PC-3 (cell line): Measurements from ENCODE around the gene SYP. TPM values are rescaled to one million over a fixed set of nuclear protein-coding genes. Genes with fewer than 3 reads are reported as not detected.

Experiments
- ATAC-seq: fragments of 200-7000 bp; cut with Tn5 transposase; 2 replicates; pipeline ENCODE4 v1.9.1; 2020; ENCODE audit warnings: mild to moderate bottlenecking, moderate library complexity
- BruUV-seq: library from RNA; stranded (reverse); fragments of 400-500 nt; replicated peaks from 2 replicates; lab custom pipeline; 2021; lab: Mats Ljungman, UMichigan
- CTCF ChIA-PET: fragments of 300-600 bp; sonication (Branson Sonifier 250); formaldehyde crosslinking; loops from one replicate; lab custom pipeline; 2022; ENCODE audit warnings: antibody characterized with exemption; lab: Charles Lee
- POLR2A ChIA-PET: fragments of 300-600 bp; sonication (Branson Sonifier 250); formaldehyde crosslinking; loops from one replicate; lab custom pipeline; 2022; ENCODE audit warnings: antibody characterized with exemption; ENCODE audit not compliant: unreplicated experiment; lab: Charles Lee
- DNase-seq: peaks from one replicate; pipeline ENCODE4 v3.0.0-alpha.2; 2015
- H2AFZ ChIP-seq: fragments of 300-600 bp; sonication (generic); 2 replicates; pipeline ENCODE4 v1.6.0; 2016; ENCODE audit warnings: antibody characterized with exemption, low read length
- H3F3A ChIP-seq: fragments of 300-600 bp; sonication (generic); one replicate; pipeline ENCODE4 v1.6.0; 2017; ENCODE audit warnings: antibody characterized with exemption, low read length, control low read depth, mild to moderate bottlenecking; ENCODE audit not compliant: unreplicated experiment
- H3K27ac ChIP-seq: fragments of 300-600 bp; sonication (generic); 2 replicates; pipeline ENCODE4 v1.5.1; 2016; ENCODE audit warnings: mild to moderate bottlenecking, low read length
- H3K27me3 ChIP-seq: fragments of 300-600 bp; sonication (generic); 2 replicates; pipeline ENCODE4 v1.6.1; 2016; ENCODE audit warnings: low read length, mixed read lengths
- H3K36me3 ChIP-seq: fragments of 300-600 bp; sonication (generic); 2 replicates; pipeline ENCODE4 v1.6.1; 2016; ENCODE audit warnings: low read depth, mixed run types, low read length, mixed read lengths
- H3K4me1 ChIP-seq: fragments of 300-600 bp; sonication (generic); 2 replicates; pipeline ENCODE4 v1.5.1; 2016; ENCODE audit warnings: low read length; ENCODE audit not compliant: insufficient read depth
- H3K4me2 ChIP-seq: fragments of 300-600 bp; sonication (generic); 2 replicates; pipeline ENCODE4 v1.6.0; 2016; ENCODE audit warnings: low read length
- H3K4me3 ChIP-seq: fragments of 300-600 bp; sonication (generic); 2 replicates; pipeline ENCODE4 v1.5.1; 2016; ENCODE audit warnings: mild to moderate bottlenecking, low read length, mixed read lengths
- H3K79me2 ChIP-seq: fragments of 300-600 bp; sonication (generic); 2 replicates; pipeline ENCODE4 v1.6.1; 2017; ENCODE audit warnings: low read length, mixed read lengths
- H3K9ac ChIP-seq: fragments of 300-600 bp; sonication (generic); 2 replicates; pipeline ENCODE4 v1.6.0; 2016; ENCODE audit warnings: mild to moderate bottlenecking, low read length
- H3K9me2 ChIP-seq: fragments of 300-600 bp; sonication (generic); replicated peaks from 2 replicates; pipeline ENCODE4 v1.6.1; 2016; ENCODE audit warnings: mixed run types, low read length, mixed read lengths
- H3K9me3 ChIP-seq: fragments of 300-600 bp; sonication (generic); 2 replicates; pipeline ENCODE4 v1.6.1; 2016; ENCODE audit warnings: low read length, mixed read lengths
- H4K20me1 ChIP-seq: fragments of 300-600 bp; sonication (generic); 2 replicates; pipeline ENCODE4 v1.6.1; 2016; ENCODE audit warnings: low read length, mixed read lengths
- EZH2 ChIP-seq: fragments of 300-600 bp; sonication (generic); IDR thresholded peaks from one replicate; pipeline ENCODE4 v1.6.1; 2017; ENCODE audit warnings: antibody characterized with exemption, mild to moderate bottlenecking, low read length; ENCODE audit not compliant: unreplicated experiment
- EZH2phosphoT487 ChIP-seq: fragments of 300-600 bp; sonication (generic); IDR thresholded peaks from 2 replicates; pipeline ENCODE4 v1.6.1; 2018; ENCODE audit warnings: mild to moderate bottlenecking, antibody characterized with exemption, low read length, borderline replicate concordance
- intact Hi-C: fragments of 100-400 bp; cut with micrococcal nuclease; formaldehyde crosslinking; loops from 2 replicates; pipeline ENCODE4 v1.9.0; 2023
- total RNA-seq: library from RNA; depleted of rRNA; stranded (reverse); fragments of >200 nt; gene quantifications from 2 replicates; pipeline ENCODE4 v1.2.3, GENCODE V29; 2014
- TF ChIP-seq, protein P1 (sequence below): fragments of 300-600 bp; sonication (generic); conservative IDR thresholded peaks from 2 replicates; pipeline ENCODE4 v1.5.1; 2017; ENCODE audit warnings: antibody characterized with exemption, low read depth, mild to moderate bottlenecking, low read length

The SYP gene
- total RNA-seq, 1 experiment from 2014 or later, result 0.47 TPM

DNA sequence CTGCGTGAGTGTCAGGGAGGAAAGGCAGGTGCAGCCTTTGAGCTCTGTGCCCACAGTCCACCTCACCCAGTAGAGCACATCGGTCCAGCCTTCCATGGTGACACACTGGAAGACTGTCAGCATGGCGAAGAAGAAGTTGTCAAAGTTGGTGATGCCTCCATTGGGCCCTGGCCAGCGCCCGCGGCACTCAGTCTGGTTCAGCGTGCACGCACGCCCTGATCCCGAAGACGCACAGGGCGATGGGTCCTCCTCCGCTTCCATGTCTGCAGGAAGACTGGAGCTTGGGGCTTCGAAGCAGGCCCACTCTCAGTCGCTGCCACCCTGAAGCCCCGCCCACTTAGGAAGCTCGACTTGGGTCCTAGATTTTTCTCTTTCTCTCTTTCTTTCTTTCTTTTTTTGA lies 28.2 kb upstream of the SYP start:
- TF ChIP-seq EZH2 (no peak), EZH2phosphoT487 (no peak)
- TF ChIP-seq, protein P1, sequence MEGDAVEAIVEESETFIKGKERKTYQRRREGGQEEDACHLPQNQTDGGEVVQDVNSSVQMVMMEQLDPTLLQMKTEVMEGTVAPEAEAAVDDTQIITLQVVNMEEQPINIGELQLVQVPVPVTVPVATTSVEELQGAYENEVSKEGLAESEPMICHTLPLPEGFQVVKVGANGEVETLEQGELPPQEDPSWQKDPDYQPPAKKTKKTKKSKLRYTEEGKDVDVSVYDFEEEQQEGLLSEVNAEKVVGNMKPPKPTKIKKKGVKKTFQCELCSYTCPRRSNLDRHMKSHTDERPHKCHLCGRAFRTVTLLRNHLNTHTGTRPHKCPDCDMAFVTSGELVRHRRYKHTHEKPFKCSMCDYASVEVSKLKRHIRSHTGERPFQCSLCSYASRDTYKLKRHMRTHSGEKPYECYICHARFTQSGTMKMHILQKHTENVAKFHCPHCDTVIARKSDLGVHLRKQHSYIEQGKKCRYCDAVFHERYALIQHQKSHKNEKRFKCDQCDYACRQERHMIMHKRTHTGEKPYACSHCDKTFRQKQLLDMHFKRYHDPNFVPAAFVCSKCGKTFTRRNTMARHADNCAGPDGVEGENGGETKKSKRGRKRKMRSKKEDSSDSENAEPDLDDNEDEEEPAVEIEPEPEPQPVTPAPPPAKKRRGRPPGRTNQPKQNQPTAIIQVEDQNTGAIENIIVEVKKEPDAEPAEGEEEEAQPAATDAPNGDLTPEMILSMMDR, result no peak
- no TSS peak for BruUV-seq
- Histone ChIP-seq H3K9ac (no peak overlapping the region), H3F3A (no peaks in the 10 kb centered on the region), H3K9me2 (no peaks in the 10 kb centered on the region), H3K4me3 (no peak overlapping the region), H3K79me2 (no peaks in the 10 kb centered on the region), H3K4me1 (no peaks in the 10 kb centered on the region), H3K9me3 (no peaks in the 10 kb centered on the region), H3K4me2 (no peak overlapping the region), H3K27ac (no peak overlapping the region), H2AFZ (no peak overlapping the region), H3K27me3 (no peaks in the 10 kb centered on the region), H3K36me3 (no peaks in the 10 kb centered on the region), H4K20me1 (no peaks in the 10 kb centered on the region)
- no peak for DNase-seq
- CTCF ChIA-PET, result no interaction called here
- ATAC-seq, result no peak
- POLR2A ChIA-PET, result no interaction called here
- intact Hi-C loops, result no loop called here

DNA sequence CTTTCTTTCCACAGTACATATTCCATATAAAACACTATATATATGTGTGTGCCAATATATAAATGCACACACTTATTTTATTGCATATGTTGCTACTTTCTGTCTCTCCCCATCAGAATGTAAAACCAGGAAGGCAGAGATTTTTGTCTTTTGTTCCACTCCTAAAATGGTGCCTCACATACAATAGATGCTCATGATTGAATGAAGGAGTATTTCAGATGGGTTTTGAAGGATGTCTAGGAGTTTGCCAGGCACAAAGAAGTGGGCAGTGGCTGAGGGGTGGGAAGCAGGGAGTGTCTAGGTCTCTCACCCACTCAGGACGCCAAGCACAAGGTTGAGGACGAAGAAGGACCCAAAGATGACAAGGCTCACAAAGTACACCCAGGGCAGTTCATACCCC lies 27.7 kb upstream of the SYP start:
- H3K36me3 ChIP-seq, result no peaks in the 10 kb centered on the region
- H3K27me3 ChIP-seq, result no peaks in the 10 kb centered on the region
- ChIA-PET CTCF (no interaction called here), POLR2A (no interaction called here)
- H3K9me3 ChIP-seq, result no peaks in the 10 kb centered on the region
- no peaks in the 10 kb centered on the region for H3K4me1 ChIP-seq
- no peaks in the 10 kb centered on the region for H3F3A ChIP-seq
- H3K9me2 ChIP-seq, result no peaks in the 10 kb centered on the region
- H3K9ac ChIP-seq, result no peak overlapping the region
- no peak overlapping the region for H3K27ac ChIP-seq
- H4K20me1 ChIP-seq, result no peaks in the 10 kb centered on the region
- no TSS peak for BruUV-seq
- no peak overlapping the region for H2AFZ ChIP-seq
- intact Hi-C loops, result no loop called here
- TF ChIP-seq, protein P1, result no peak
- TF ChIP-seq EZH2phosphoT487 (no peak), EZH2 (no peak)
- ATAC-seq (no peak), DNase-seq (no peak)
- no peak overlapping the region for H3K4me2 ChIP-seq
- H3K79me2 ChIP-seq, result no peaks in the 10 kb centered on the region
- H3K4me3 ChIP-seq, result no peak overlapping the region

DNA sequence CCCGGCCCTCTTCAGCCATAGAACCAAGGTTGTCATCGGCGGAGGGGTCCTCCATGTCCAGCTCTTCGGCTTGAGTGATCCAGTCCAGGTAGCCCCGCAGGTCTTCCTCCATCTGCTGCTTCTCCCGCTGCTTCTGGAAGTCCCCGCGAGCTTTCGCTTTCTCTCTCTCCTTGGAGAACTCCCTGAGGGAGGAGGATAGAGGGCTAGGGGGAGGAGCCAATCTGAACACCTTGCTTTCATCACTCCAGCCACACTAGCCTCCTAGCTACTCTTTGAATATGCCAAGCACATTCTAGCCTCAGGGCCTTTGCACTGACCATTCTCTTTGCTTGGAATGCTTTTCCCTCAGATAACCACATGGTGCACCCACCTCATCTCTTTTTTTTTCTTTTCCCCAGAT lies 27.0 kb upstream of the SYP start:
- H3K4me1 ChIP-seq, result no peaks in the 10 kb centered on the region
- TF ChIP-seq EZH2 (no peak), EZH2phosphoT487 (no peak)
- TF ChIP-seq, protein P1, result no peak
- no peak for ATAC-seq
- H4K20me1 ChIP-seq, result no peaks in the 10 kb centered on the region
- ChIA-PET POLR2A (no interaction called here), CTCF (no interaction called here)
- H3K27me3 ChIP-seq, result no peaks in the 10 kb centered on the region
- no peak overlapping the region for H2AFZ ChIP-seq
- H3K4me2 ChIP-seq, result no peak overlapping the region
- no peak overlapping the region for H3K9ac ChIP-seq
- H3K9me2 ChIP-seq, result no peaks in the 10 kb centered on the region
- H3F3A ChIP-seq, result no peaks in the 10 kb centered on the region
- H3K27ac ChIP-seq, result no peak overlapping the region
- H3K9me3 ChIP-seq, result no peaks in the 10 kb centered on the region
- intact Hi-C loops, result no loop called here
- no peaks in the 10 kb centered on the region for H3K79me2 ChIP-seq
- no peak for DNase-seq
- no TSS peak for BruUV-seq
- H3K4me3 ChIP-seq, result no peak overlapping the region
- H3K36me3 ChIP-seq, result no peaks in the 10 kb centered on the region
